Stomach (tissue), 4 donors: Measurements from ENCODE around the gene TMCC2.

Experiments
- CTCF ChIP-seq, 7 experiments: fragments of 450-650 bp in 4 of 7; fragments of 200-600 bp in 3 of 7; sonication (generic) in 3 of 7; IDR thresholded peaks; one replicate each; pipeline ENCODE4 v1.5.1; 2016 to 2019; ENCODE audit warnings: antibody characterized with exemption in 7 of 7, control low read depth in 2 of 7, mild to moderate bottlenecking in 1 of 7
- EP300 ChIP-seq: sonication (generic); formaldehyde crosslinking; IDR thresholded peaks from one replicate; pipeline ENCODE4 v1.6.1; 2017; ENCODE audit warnings: antibody characterized with exemption

GRCh38 chr1:205257735-205258134 lies 30.0 kb downstream of the TMCC2 start:
- TF ChIP-seq CTCF (IDR thresholded peaks at IDR 0.05) (no peak), EP300 (no peak)
